Hematopoietic multipotent progenitor cell treated with erythropoietin and hydrocortisone succinate and interleukin-3 and kit ligand, for 6 days (in vitro differentiated cells): ENCODE results near the gene AHI1.

Experiments
- DNase-seq: peaks from one replicate; pipeline ENCODE4 v3.0.0-alpha.2; 2015

The AHI1 gene

DNA sequence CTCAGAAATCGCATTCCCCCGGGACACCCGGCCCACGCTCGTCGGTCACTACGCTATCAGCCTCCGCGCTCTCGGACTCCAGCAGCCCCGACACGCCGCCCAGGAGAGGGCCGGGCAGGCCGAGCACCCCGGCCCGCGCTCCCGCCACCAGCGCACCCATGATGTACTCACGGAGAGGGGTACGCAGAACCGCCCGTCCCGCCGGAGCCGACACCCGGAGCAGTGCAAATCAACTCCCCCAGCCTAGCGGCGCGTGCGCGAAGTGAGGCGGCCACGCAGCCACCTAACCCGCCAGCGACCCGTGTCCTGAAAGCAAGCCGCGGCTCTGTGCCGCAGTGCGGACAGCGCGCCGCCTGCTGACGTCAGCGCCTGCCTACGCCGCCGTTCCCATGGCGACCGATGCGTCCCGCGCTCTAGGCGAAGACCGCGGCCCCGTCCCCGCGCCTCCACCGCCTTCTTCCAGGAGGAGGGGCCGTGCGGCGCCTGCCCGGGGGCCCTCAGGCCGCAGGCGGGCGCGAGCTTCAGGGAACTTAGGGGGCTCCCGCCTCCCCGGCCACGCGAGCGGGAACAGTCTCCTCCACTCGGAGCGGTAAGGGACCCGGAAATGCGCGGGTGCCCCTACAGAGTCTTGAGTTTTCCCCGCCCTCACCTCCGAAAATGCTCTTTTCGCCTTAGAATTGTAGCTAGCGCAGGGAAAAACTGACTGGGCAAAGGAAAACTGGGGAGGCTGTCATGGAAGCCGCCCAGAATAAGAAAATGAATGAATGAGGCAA lies at the start of gene AHI1:
AHI1 (minus strand) TSS at position 329 of the 773 bp plus-strand sequence. CDS start 5,503 bp downstream, outside the sequence.
- DNase-seq = peak; percentile 97

DNA sequence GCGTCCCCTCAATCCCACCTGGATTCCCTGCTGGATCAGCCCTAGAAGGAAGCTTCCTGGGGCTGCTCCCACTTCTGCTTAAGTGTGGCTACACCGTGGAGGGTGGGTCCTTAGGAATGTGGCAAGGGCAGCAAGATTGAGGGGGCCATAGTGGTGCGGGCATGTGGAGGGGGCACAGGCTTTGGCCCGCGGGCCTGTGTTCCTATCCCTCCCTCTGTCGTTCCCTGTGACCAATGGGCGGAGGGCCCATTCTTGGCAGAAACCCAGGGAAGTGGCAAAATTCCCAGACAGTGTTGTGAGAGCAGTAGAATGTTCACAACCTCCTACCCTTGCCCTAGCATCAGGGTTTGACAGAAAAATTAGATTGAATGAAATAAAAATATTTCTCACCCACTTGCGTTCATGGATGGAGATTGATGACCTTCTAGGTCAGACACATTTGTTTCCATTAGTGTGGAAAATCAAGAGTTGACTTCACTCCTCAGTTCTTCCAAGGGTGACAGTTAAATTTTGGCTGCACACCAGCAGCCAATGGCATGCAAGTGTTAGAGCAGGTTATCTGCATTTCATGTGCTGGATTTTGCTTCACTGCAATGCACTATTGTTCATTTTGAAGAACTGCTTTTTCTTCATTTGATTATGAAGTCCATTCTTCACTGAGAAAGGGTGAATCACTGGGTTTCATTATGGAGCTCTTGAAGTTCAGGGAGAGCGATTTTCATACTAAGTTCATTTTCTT lies 49.3 kb upstream of the AHI1 start:
- no peak for DNase-seq

DNA sequence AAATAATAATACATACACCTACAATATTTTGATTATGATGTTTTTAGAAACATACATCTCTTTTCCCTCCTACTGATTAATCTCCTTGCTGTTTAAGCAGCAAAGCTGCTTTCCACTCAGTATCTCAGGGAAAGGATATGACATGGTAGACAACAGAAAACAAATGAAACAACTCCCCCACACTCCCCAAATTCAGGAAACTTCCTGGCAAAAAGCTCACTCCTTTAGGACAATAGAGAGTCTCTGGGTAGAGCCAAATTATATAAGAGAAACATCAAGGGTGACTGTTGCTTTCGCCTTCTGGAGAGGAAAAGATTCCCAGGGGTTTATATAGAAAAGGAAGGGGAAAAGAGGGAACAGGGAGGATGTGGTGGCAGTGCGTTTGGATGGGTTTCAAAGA lies 48.7 kb upstream of the AHI1 start:
- DNase-seq = no peak

DNA sequence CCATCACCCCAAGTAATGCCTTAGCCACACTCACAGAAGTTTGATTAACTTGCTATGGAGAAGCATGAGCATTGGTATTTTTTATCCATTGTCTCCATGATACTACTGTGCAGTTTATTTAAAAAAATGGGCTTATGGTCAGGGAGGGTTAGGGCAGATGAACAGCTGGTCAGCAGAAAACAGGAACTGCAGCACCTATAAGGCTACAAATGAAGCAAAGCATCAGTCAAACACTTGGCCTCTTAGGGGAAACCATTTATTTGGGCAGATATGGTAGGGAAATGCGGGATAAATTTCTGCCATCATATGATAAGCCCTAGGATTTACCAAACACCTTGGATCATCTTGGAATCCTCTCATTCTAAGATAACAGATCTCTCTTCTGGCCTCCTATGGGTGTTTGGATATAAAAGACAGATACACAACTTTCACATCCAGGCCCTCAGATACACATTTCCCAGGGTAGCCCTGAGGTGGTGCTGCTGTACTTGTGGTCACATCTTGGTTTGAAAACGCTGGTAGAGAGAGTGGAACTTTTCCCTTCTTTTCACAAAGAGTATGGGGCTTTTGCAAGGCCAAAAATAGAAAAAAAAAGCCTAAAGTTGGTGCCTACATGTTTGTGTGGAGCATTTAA lies 42.8 kb upstream of the AHI1 start:
- no peak for DNase-seq

- DNase-seq = peak; percentile 53
These were observed 40.3 kb upstream of the AHI1 start for GRCh38 chr6:135537741-135538301.

- DNase-seq = peak; percentile 69
These were observed 38.5 kb upstream of the AHI1 start for GRCh38 chr6:135535989-135536414.

DNA sequence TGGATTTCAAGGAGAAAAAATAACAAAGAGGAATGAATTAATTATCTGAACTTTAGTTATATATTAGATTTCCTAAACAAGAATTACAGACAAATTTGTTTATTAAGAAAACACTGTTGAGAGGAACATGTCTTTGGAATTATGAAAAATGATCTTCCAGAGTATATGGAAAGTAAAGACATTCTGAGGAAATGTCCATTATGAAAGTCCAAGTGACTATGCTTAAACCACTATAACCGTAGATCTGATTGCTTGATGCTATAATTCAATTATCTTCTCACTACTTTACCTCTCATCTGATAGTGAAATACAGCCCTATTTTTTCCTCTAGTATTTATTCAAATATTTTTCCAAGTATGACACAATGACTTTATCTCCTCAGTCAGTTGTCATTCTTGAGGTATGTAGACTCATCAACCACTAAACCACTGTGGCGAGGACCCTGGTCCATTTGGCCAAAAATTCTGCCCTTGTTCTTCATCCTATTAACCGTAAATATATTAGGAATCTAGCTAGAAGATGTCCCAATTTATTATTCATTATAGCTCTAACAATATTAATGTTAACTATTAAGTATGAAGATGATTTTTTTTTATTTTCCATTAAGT lies 37.3 kb upstream of the AHI1 start:
- DNase-seq = no peak

DNA sequence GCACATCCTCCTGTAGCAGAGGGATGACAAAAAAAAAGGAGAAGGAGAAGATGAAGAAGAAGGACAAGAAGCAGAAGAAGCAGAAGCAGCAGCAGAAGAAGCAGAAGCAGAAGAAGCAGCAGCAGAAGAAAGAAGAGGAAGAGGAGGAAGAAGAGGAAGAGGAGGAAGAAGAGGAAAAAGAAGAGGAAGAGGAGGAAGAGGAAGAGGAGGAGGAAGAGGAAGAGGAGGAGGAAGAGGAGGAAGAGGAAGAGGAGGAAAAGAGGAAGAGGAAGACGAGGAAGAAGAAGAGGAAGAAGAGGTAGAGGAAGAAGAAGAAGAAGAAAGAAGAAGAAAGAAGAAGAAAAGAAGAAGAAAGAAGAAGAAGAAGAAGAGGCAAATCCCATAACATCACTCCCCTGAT lies 35.0 kb upstream of the AHI1 start:
- DNase-seq = no peak

GRCh38 chr6:135531954-135532490 lies 34.5 kb upstream of the AHI1 start:
- no peak for DNase-seq

DNA sequence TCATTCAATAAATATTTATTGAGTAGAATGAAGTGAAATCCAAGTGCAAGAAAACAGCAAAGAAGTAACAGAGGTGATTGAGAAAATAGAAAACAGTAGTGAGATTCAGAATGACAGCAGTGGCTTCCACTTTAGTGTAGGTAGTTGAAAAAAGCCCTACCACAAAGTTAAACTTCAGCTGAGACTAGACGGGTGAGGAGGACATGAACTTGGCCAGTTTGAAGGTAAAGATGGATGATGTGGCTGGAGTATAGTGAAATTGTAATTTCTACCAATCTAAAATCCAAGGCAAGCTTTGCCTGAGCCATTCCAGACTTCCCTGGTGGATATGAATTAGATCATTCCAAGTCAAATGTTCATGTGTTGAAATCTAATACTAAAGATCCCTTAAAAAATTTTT lies 32.6 kb upstream of the AHI1 start:
- DNase-seq = no peak

- no peak for DNase-seq
These were observed 30.4 kb upstream of the AHI1 start for GRCh38 chr6:135527960-135528249.

DNA sequence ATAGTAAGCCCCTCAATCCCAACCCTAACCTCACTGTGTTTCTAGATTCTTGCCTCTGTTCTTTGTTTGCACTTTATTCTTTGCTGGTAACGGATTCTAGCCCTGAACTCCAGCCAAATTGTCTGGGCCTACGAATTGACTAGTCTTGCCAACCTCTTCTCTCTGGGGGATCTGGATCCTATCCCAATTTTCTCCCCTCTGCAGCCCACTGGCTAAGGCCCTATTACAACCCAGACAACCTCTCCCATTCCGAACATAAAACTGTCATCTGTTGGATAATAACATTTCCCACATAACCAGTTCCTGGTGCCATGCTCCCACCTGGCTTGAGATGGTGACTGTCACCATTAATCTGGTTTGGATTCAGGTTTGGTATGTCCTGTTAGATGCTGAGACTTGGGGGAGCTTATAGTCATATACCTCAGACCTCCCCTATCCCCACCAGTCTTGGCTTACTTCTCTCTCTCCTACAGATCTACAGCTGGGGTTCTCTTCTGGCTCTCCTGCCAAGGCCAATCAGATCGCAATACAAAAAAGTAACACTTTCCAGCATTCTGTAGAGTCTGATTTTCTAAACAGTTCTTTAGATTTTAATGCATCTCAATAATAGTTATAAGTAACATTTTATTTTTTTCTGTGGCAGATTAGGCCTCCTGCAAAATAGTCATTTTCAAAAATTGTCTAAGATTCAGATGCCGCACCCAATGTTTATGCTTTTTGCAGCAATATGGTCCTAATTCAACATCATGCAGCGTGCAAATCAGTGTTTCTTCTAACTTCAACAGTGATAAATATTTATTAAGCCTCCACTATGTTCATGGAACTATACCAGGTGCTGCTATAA lies 29.8 kb upstream of the AHI1 start:
- no peak for DNase-seq

- peak; percentile 42 for DNase-seq
These were observed 28.1 kb upstream of the AHI1 start for GRCh38 chr6:135525594-135525993.

DNA sequence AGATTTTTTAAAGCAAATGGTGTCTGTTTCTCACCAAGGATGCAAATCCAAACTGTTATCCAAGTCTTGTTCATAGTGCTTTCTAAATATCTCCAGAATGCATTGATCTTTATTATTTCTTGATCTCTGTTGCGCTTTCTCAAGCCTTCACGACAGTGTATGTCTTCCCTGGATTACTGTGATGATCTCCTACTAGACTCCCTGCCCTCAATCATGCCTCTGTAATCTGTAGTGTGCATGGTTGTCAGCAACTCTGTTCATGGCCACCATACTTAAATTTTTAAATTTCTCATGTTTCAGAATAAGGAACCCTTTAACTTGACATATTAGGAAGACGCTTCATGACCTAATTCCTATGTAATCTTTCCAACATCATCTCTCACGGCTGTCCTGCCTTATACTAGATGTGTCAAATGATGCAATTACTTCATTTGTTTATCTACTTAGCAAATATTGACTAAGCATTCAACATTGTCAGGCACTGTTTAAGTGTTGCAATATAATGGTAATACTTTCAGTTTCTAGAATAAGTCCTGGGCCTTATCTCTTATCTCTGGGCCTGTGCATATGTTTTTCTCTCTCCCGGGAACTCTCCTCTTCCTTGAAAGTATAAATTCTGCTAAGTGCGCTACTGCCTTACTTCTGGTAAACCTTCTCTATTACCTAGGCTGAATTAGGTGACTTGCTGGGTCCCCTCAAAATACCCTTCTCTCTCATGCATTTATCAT lies 25.6 kb upstream of the AHI1 start:
- DNase-seq = peak; percentile 34

DNA sequence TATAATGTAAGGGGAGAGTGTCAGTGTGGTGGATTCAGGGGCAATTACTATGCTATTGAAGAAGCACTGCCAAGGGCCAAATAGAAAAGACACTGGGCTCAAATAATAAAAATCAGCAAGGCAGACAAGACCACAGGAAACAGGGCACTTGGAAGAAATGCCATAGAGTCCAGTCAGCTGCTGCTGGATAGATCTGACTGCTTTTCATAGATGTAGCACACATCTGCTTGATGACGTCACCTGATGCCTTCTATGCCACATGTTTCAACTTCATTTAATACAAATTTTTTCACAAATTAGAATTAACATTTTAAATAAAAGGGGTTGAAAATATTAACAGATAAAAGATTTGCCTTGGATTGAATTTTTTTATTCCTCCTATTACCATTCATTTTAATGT lies 23.9 kb upstream of the AHI1 start:
- DNase-seq = no peak

- DNase-seq = no peak
These were observed 23.2 kb upstream of the AHI1 start for GRCh38 chr6:135520781-135521180.

DNA sequence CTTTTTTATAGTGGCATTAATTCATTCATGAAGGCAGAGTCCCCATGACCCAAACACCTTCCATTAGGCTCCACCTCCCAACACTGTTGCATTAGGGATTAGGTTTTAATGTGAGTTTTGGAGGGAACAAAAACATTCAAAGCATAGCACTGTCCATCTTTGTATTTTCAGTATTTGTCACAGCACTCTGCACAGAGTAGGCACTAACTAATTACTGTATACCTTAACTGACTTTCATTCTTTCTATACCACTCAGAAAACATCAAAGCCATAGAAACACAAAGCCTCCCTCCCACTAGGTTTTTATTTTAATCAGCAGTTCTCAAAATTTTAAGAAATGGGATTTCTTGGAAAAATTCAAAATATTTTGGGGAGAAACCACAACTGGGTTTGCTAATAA lies 21.8 kb upstream of the AHI1 start:
- DNase-seq = no peak

GRCh38 chr6:135517527-135517926 lies 20.0 kb upstream of the AHI1 start:
- no peak for DNase-seq

DNA sequence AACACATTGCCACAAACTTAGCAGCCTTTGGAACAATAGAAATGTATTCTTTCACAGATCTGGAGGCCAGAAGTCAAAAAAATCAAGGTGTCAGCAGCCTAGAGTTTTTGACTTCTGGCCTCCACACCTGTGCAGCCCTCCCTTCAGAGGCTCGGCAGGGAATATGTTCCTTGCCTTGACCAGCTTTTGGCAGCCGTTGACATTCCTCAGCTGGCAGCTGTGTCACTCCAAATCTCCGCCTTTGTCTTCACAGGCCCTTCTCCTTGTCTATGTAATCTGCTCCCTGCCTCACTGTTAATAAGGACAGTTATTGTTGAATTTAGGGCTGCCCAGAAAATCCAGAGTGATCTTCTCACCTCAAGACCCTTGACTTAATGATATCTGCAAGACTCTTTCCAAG lies 17.2 kb upstream of the AHI1 start:
- no peak for DNase-seq

DNA sequence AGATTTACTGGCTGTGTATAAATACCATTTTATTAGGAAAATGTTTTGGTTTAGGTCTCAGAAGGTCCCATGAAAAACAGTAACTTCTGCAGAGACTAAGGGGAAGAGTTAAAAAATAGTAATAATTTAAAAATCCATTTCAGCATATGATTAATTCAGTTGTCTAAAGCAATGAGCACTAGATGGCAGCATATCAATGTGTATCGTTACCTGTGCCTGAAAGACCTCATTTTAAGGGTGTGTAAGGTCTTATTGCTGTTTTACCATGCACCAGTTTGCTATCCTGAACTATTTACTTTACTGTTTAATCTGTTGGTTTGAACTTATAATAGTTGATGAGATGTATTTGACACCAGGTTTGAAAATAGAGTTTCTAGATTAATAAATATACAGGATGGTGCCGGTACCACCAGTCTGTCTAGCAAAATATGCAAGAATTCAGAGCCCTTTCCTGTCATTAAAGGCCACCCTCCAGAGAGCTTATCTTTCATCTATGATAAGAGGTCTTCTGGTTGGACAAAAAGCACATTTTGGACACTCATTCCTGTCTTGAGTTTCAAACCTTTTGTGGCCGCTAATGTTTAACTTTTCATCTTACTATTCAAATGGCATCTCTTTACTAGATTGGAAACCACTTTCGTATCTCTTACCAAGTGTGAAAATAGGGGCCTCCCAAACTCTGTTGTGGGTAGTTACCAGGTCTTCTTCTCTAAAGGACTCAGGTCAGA lies 8.9 kb upstream of the AHI1 start:
- DNase-seq = peak; percentile 87

- DNase-seq = no peak
These were observed 8.1 kb upstream of the AHI1 start for GRCh38 chr6:135505648-135506047.
